GM18519 (cell line): Measurements from ENCODE around the gene GPR61.
A peak's percentile ranks its signal among the peaks of the same experiment; 100 is the strongest.

Experiments used
- ATAC-seq: cut with Tn5 transposase; IDR thresholded peaks from one replicate; pipeline ENCODE4 v1.9.1; 2021; ENCODE audit warnings: mild to moderate bottlenecking, moderate library complexity; ENCODE audit not compliant: unreplicated experiment, low FRiP score

GPR61 gene

DNA sequence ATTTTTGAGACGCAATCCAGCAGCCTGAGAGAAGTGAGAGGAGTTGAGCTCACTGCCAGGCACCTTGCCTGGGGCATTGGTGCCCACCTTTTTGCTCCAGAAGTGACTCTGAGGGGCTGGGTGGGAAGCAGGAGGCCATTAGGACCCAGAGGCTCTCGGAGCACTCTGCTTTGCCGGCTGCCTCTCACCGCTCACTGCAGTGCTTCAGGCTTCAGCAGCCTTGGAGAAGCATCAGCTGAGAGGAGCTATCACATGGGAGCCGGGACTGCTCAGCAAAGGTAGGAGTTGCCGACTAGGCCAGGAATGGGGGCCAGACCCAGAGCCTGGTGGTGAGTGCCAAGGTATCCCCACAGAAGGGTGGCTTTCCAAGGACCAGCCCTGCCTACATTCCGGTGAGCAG, at the start of gene GPR61:
TSS of gene GPR61 (plus strand) at position 197 of the 400 bp plus-strand sequence. CDS start 3,151 bp downstream, outside the sequence.
- no peak for ATAC-seq

DNA sequence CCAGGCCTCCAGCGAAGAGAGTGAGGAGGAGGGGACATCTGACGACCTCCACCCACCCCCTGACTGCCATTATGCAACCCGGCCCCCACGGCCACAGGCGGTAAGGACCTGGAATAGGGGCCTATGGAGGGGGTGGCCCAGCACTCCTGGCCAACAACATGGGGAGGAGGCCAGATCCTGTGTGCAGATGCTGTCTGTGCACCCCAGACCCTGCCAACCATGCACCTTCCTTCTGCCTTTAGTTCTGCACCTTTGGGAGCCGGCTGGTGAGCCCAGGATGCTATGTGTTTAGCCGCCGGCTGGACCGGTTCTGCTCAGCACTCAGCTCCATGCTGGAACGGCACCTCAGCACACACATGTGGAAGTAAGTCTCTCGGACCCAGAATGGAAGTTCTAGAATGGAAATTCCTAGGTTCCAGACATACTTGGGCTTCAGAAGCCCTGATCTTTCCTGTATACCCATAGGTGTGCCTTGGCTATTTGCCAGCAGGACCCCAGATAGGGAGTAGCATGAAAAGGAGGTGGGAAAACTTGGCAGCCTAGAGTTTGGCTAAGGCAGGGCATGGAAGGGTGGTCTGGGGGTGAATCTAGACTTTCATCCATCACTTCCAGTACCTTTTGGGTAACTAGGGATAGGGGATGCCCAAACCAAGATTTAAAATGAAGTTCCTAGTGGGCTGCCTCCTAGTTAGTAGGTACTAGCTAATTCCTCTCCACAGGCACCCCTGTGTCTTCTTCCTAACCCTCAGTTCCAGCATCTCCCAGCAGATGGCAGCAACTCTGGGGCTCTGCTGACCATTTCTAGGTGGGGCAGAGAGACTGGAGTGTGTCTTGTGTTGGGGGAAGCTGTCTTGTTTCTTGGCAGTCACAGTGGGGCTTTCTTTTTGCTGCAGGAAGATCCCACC, 49.4 kb upstream of the GPR61 start:
- no peak for ATAC-seq

GRCh38 chr1:109490934-109491302, 48.8 kb upstream of the GPR61 start:
- no peak for ATAC-seq

DNA sequence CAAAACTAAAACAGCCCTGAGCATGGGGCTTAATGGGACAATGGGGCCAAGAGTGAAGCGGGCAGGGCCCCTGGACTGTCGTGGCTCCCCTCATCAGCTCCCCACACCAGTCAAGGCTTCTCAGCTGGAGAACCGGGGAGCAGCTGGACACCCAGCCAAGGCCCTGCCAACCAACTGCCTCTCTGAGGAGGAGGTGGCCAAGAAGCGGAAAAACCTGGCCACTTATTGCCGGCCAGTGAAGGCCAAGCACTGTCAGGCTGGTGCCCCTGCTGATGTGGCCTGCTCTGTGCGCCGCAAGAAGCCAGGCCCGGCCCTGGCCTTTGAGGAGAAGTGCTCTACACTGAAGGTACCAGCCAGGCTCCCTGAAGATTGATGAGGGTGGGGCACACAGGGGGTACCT, 48.3 kb upstream of the GPR61 start:
- ATAC-seq: no peak

DNA sequence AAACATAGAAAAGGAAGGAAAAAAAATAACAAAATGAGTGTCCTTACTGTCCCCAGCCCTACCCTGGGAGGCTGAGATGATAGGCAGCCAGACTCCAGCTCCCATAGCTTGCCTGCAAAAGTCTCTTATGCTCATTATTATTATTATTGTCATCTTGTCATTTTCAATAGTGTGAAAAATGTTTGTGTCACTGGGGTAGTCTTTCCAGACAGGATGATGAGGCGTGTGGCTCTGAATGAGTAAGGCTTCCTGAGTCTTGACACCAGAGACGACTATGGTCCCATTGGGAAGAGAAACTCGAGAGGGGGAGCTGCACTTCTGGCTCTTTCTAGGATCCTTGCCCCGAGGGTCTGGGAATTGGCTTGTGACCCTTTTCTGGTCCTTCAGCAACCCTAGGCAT, 46.9 kb upstream of the GPR61 start:
- ATAC-seq: no peak

DNA sequence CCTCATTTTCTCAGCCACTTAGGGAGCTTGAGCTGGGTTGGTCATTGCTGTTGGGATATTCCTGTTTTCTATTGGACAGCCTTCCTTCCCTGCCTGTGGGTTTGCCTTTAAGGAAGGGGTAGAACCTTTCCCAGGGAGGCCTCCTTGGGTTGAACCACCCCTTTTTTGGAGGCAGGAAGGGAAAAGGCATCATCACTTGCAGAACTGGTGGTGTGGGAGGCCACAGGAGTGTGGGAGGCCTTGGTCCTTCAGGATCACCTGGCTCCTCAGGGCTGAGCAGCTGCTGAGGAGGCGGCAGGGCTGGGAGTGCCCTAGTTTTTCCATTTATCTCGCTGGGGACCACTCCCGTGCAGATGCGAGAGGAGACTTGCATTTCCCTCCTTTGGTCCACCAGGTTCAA, 46.4 kb upstream of the GPR61 start:
- ATAC-seq: no peak

DNA sequence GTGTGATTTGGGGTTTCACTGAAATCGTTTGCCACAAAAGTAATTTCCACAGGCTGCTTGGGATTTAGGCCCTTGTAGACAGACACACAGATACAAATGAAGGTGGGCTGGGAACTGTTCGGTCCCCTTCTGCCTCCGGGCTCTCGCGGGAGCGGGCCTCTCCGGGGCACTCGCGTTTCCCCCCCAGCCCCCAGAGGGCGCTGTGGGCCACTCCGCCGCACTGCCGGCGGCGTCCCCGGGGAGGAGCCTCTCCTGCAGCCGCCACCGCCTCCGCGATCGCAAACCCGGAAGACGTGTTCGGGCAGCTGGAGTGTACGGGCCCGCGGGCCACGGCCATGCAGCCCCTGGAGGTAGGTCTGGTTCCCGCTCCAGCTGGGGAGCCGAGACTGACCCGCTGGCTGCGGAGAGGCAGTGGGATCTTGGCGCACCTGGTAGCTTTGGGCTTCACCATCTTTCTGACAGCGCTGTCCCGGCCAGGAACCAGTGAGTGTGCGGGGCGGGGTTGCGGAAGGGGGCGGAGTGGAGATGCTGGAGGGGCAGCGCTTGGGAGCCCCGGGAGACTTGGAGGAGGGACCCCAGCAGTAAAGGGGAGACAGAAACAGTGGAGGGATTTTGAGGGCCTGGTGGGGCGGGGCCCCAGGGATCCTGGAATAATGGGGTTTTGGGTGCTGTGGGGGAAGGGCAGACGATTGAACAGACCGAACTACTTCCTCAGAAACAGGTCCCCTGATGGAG, 45.7 kb upstream of the GPR61 start, which contains the start of gene CYB561D1:
TSS of gene CYB561D1 (plus strand) at position 290 of the 735 bp plus-strand sequence. CDS start at position 336, 46 bp downstream.
- peak; percentile 70 for ATAC-seq

DNA sequence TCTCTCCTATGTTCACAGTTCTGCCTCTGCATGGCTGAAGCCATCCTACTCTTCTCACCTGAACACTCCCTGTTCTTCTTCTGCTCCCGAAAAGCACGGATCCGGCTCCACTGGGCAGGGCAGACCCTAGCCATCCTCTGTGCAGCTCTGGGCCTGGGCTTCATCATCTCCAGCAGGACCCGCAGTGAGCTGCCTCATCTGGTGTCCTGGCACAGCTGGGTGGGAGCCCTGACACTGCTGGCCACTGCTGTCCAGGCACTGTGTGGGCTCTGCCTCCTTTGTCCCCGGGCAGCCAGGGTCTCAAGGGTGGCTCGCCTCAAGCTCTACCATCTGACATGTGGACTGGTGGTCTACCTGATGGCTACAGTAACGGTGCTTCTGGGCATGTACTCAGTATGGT, 43.9 kb upstream of the GPR61 start:
- no peak for ATAC-seq

- no peak for ATAC-seq
These were observed 42.1 kb upstream of the GPR61 start for GRCh38 chr1:109497449-109498160.

- no peak for ATAC-seq
These were observed 41.4 kb upstream of the GPR61 start for GRCh38 chr1:109498161-109498801.

- ATAC-seq: no peak
These were observed 40.6 kb upstream of the GPR61 start for GRCh38 chr1:109499081-109499480.

DNA sequence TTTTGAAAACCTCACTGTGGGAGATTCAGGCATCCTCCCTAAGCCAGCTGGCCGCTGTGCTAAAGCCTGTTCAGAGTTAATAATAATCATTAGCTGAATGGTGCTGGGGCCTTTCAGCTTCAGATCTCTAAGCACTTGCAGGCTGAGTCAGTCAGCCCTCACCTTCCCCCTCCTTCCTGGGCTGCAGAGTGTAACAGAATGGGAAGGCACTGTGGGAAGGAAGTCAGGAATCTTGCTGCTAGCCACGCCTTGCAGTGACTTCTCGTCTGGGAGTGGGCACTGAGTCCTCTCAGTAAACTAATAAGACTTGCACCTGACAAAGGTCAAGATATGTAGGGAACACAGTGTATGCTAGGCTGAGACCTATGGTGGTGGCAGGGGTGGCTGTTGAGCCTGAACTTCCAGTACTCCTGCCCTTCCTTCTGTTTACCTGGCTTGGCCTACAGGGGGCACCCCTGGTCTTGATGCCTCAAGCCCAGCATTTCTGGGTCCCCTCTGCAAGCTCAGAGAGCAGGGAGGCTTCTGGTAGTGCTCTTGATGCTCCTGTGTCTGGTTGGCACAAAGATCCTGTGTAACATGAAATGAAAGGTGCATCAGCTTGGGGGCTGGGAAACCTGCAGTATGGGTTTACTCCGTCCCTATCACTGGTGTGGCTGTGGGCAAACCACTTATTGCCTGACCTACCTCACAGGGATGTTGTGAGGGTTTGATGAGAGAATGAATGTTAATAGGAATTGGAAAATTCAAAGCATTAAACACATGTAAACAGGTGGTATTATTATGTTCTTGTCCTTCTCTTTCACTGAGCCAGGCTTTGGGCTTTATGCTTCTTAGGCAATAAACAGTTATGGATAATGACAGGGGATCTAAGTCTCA, 39.8 kb upstream of the GPR61 start:
- ATAC-seq: no peak

GRCh38 chr1:109500941-109501381, 38.7 kb upstream of the GPR61 start:
- ATAC-seq: no peak

GRCh38 chr1:109501644-109502363, 37.9 kb upstream of the GPR61 start:
- no peak for ATAC-seq

DNA sequence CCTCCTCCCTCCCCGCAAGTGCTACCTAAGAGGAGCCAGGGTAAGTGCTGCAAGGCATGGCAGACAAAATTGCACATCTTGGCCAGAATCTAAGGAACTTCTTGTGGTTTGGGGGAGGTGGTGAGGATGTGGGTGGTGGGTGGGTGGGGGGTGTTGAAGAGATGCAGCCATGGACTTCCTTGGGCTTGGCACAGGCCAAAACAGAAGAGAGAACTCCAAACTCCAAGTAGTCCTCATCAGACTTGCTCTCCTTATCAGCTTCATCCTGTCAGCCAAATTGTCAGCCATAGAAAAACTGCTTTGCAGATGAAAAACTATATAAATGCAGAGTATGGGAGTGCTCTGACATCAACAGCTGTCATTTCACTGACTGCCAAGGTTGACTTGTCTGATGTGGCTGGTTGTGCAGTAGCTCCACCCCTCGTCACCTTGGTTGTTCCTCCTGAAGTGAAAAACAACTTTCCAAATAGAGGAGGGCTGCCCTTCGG, 37.3 kb upstream of the GPR61 start:
- no peak for ATAC-seq

GRCh38 chr1:109503935-109504334, 35.7 kb upstream of the GPR61 start:
- ATAC-seq: no peak

- ATAC-seq: no peak
These were observed 34.7 kb upstream of the GPR61 start for GRCh38 chr1:109504974-109505373.

DNA sequence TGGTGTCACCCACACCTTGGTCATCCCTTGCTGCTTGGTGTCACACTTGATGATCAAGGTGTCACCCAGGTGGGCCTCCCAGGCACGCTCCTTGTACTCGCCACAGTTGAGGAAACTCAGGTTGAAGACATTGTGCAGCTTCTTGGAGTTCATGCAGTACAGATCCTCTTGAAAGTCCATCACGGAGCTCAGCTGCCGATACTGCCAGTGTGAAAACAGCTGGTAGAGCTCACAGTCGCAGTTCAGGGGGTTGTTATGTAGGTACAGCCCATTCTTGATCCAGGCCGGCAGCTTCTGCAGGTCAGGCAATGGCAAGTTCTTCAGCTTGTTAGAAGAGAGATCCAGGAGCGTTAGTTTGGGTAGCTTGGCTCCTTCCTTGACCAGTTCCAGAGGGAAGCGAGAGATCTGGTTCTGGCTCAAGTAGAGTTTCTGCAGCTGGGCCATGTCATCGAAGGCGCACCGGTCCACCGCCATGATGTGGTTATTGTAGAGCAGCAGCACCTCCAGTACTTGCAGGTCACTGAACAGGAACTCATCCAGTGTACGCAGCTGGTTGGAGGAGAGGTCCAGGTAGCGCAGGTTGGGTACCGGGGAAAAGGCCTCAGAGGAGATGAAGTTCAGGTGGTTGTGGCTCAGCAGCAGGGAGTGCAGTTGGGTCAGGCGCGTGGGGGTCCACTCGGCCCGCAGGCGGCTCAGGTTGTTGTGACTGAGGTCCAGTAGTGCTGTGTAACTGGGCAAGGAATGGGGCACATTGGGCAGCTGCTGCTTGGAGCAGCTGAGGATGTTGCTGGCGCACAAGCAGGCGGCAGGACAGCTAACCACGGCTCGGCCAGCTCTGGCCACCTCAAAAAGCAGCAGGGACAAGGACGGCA, 31.4 kb upstream of the GPR61 start:
- no peak for ATAC-seq
